H1 (cell line): ENCODE results near the gene SYNGR4. TPM values are rescaled to one million over a fixed set of nuclear protein-coding genes. Genes with fewer than 3 reads are reported as not detected.
A peak's percentile ranks its signal among the peaks of the same experiment; 100 is the strongest.

ENCODE experiments used
- CTCF ChIA-PET: fragments of 300-600 bp; sonication (Branson Sonifier 250); formaldehyde crosslinking; loops from one replicate; lab custom pipeline; 2021; ENCODE audit not compliant: partially characterized antibody; lab: Charles Lee
- POLR2A ChIA-PET: fragments of 300-600 bp; sonication (Branson Sonifier 250); formaldehyde crosslinking; loops from one replicate; lab custom pipeline; 2021; ENCODE audit warnings: inconsistent platforms; ENCODE audit not compliant: partially characterized antibody; lab: Charles Lee
- DNase-seq, 2 experiments: peaks; one replicate each; pipeline versions ENCODE4 v3.0.0 to v3.0.0-alpha.2; 2010 to 2022; ENCODE audit warnings: low spot score in 2 of 2, low read depth in 1 of 2, mixed read lengths in 1 of 2
- FAIRE-seq: peaks from 2 replicates; lab custom pipeline; 2011; peaks lifted over from hg19 to GRCh38; lab: Jason Lieb, UNC
- H2AFZ ChIP-seq: 2 replicates; pipeline ENCODE4 v1.8.1; 2012; ENCODE audit warnings: low read length, inconsistent platforms
- H2AK5ac ChIP-seq: 2 replicates; pipeline ENCODE4 v1.6.1; 2013; ENCODE audit warnings: low read depth, low read length
- H2BK120ac ChIP-seq: replicated peaks from 2 replicates; pipeline ENCODE3; 2013; ENCODE audit warnings: low read depth, low read length, inconsistent platforms
- H2BK12ac ChIP-seq: 2 replicates; pipeline ENCODE4 v1.6.1; 2013; ENCODE audit warnings: low read depth, low read length
- H2BK15ac ChIP-seq: 2 replicates; pipeline ENCODE4 v1.6.1; 2013; ENCODE audit warnings: low read length
- H2BK20ac ChIP-seq: 2 replicates; pipeline ENCODE4 v1.6.1; 2013; ENCODE audit warnings: low read length
- H2BK5ac ChIP-seq: 2 replicates; pipeline ENCODE4 v1.6.1; 2013; ENCODE audit warnings: low read depth, low read length
- H3K14ac ChIP-seq: 2 replicates; pipeline ENCODE4 v1.6.1; 2013; ENCODE audit warnings: inconsistent platforms; ENCODE audit not compliant: insufficient read length
- H3K18ac ChIP-seq: 2 replicates; pipeline ENCODE4 v1.6.1; 2013; ENCODE audit warnings: low read length; ENCODE audit errors: extremely low read depth
- H3K23ac ChIP-seq: 2 replicates; pipeline ENCODE4 v1.6.1; 2013; ENCODE audit warnings: inconsistent platforms; ENCODE audit not compliant: insufficient read length
- H3K23me2 ChIP-seq: 2 replicates; pipeline ENCODE4 v1.6.1; 2013; ENCODE audit warnings: low read depth, low read length
- H3K27ac ChIP-seq: 2 replicates; pipeline ENCODE4 v1.6.1; 2011; ENCODE audit warnings: low read depth, low read length, inconsistent platforms
- H3K27me3 ChIP-seq, 4 experiments: replicated peaks in 1 of 4; 1 replicate in 1 of 4; 2 replicates in 3 of 4; pipeline versions ENCODE4 v1.6.1 to v1.8.1; 2011 to 2013; ENCODE audit warnings: low read length in 3 of 4, mild to moderate bottlenecking in 3 of 4, inconsistent platforms in 2 of 4, mixed read lengths in 2 of 4, moderate library complexity in 1 of 4; ENCODE audit not compliant: control insufficient read depth in 3 of 4, insufficient read depth in 3 of 4; ENCODE audit errors: extremely low read depth in 1 of 4
- H3K36me3 ChIP-seq, 4 experiments: 2 replicates each; pipeline versions ENCODE4 v1.6.1 to v1.8.1; 2011 to 2013; ENCODE audit warnings: mild to moderate bottlenecking in 4 of 4, low read length in 3 of 4, moderate library complexity in 2 of 4, control low read depth in 1 of 4, inconsistent platforms in 1 of 4; ENCODE audit not compliant: insufficient read depth in 4 of 4, control insufficient read depth in 2 of 4
- H3K4ac ChIP-seq: replicated peaks from 2 replicates; pipeline ENCODE3; 2013; ENCODE audit warnings: low read length, low read depth, mixed read lengths, inconsistent platforms; ENCODE audit not compliant: insufficient read length
- H3K4me1 ChIP-seq, 4 experiments: replicated peaks in 1 of 4; 1 replicate in 1 of 4; 2 replicates in 3 of 4; pipeline versions ENCODE4 v1.6.1 to v1.8.1; 2011 to 2013; ENCODE audit warnings: low read length in 3 of 4, inconsistent platforms in 2 of 4, mixed read lengths in 1 of 4; ENCODE audit not compliant: insufficient read depth in 4 of 4, control insufficient read depth in 3 of 4
- H3K4me2 ChIP-seq, 2 experiments: 2 replicates each; pipeline versions ENCODE4 v1.6.1 to v1.8.1; 2011 to 2013; ENCODE audit warnings: low read depth in 2 of 2, low read length in 2 of 2, control low read depth in 1 of 2, inconsistent platforms in 1 of 2, mild to moderate bottlenecking in 1 of 2; ENCODE audit not compliant: insufficient read depth in 1 of 2
- H3K4me3 ChIP-seq, 4 experiments: fragments of 200-600, 300-600 bp in 1 of 4; sonication (generic), shearing (Covaris generic), sonication (Bioruptor Twin) in 1 of 4; 2 replicates each; pipeline versions ENCODE4 v1.5.1 to v1.8.1; 2011 to 2016; ENCODE audit warnings: low read length in 4 of 4, low read depth in 3 of 4, control low read depth in 2 of 4, inconsistent platforms in 2 of 4, mild to moderate bottlenecking in 2 of 4, mixed read lengths in 1 of 4, moderate library complexity in 1 of 4; ENCODE audit not compliant: insufficient read depth in 2 of 4; ENCODE audit errors: extremely low read depth in 1 of 4
- H3K56ac ChIP-seq: replicated peaks from 2 replicates; pipeline ENCODE3; 2013; ENCODE audit warnings: low read depth, mild to moderate bottlenecking, mixed read lengths, low read length, inconsistent platforms; ENCODE audit not compliant: insufficient read length
- H3K79me1 ChIP-seq: 2 replicates; pipeline ENCODE4 v1.6.1; 2013; ENCODE audit warnings: low read depth, low read length, control low read depth
- H3K79me2 ChIP-seq, 2 experiments: 2 replicates each; pipeline versions ENCODE4 v1.6.1 to v1.8.1; 2012 to 2013; ENCODE audit warnings: low read length in 2 of 2, mild to moderate bottlenecking in 2 of 2, inconsistent platforms in 1 of 2; ENCODE audit not compliant: insufficient read depth in 2 of 2, control insufficient read depth in 1 of 2
- H3K9ac ChIP-seq, 4 experiments: replicated peaks in 1 of 4; 1 replicate in 1 of 4; 2 replicates in 3 of 4; pipeline versions ENCODE4 v1.6.1 to v1.8.1; 2011 to 2013; ENCODE audit warnings: low read depth in 3 of 4, low read length in 3 of 4, control low read depth in 2 of 4, mild to moderate bottlenecking in 2 of 4, moderate library complexity in 2 of 4, inconsistent platforms in 1 of 4; ENCODE audit errors: extremely low read depth in 1 of 4
- H3K9me3 ChIP-seq, 2 experiments: 2 replicates each; pipeline versions ENCODE4 v1.6.1 to v1.8.1; 2012 to 2013; ENCODE audit warnings: mild to moderate bottlenecking in 2 of 2, moderate library complexity in 2 of 2, control low read depth in 1 of 2, inconsistent platforms in 1 of 2, low read depth in 1 of 2, low read length in 1 of 2, mixed read lengths in 1 of 2; ENCODE audit not compliant: insufficient read depth in 2 of 2
- H4K20me1 ChIP-seq, 2 experiments: replicated peaks in 1 of 2; 2 replicates each; pipeline versions ENCODE3 to v1.8.1; 2011 to 2013; ENCODE audit warnings: inconsistent platforms in 2 of 2, low read length in 2 of 2, mild to moderate bottlenecking in 1 of 2; ENCODE audit not compliant: insufficient read depth in 2 of 2, control insufficient read depth in 1 of 2
- H4K5ac ChIP-seq: 2 replicates; pipeline ENCODE4 v1.6.1; 2013; ENCODE audit warnings: low read length, low read depth, mixed read lengths, inconsistent platforms; ENCODE audit not compliant: insufficient read length
- H4K8ac ChIP-seq: 2 replicates; pipeline ENCODE4 v1.8.0; 2013; ENCODE audit warnings: mild to moderate bottlenecking, moderate library complexity, low read length, inconsistent platforms; ENCODE audit not compliant: insufficient read depth; ENCODE audit errors: extremely low read depth
- H4K91ac ChIP-seq: replicated peaks from 2 replicates; pipeline ENCODE3; 2013; ENCODE audit warnings: low read length, mixed read lengths, inconsistent platforms; ENCODE audit not compliant: insufficient read length
- CTCF ChIP-seq, 3 experiments: IDR thresholded peaks; 1 replicate in 2 of 3; 2 replicates in 1 of 3; pipeline versions ENCODE4 v1.5.1 to v1.6.1; 2011; ENCODE audit warnings: low read length in 3 of 3, mild to moderate bottlenecking in 3 of 3, inconsistent platforms in 2 of 3, low read depth in 1 of 3, moderate library complexity in 1 of 3; ENCODE audit not compliant: insufficient read depth in 1 of 3; ENCODE audit errors: control extremely low read depth in 1 of 3
- WGBS, 2 experiments: shearing (Covaris generic) in 1 of 2; methylation state at CpG; one replicate each; pipeline versions ENCODE4 v1.1.6 to v1.1.7; 2013 to 2015; ENCODE audit warnings: low lambda C conversion rate in 2 of 2, mixed read lengths in 2 of 2, inconsistent platforms in 1 of 2, low coverage in 1 of 2, missing lambda C conversion rate in 1 of 2; ENCODE audit not compliant: insufficient replicate concordance in 2 of 2, insufficient coverage in 1 of 2, insufficient read length in 1 of 2; ENCODE audit errors: extremely low coverage in 1 of 2, missing lambda C conversion rate in 1 of 2; 5-methylcytosine and 5-hydroxymethylcytosine counted together
- polyA plus RNA-seq, 7 experiments: library from polyadenylated mRNA; depleted of rRNA in 3 of 7; stranded (reverse) in 5 of 7; unstranded in 2 of 7; fragments of >200 nt in 5 of 7; fragments of 200-250 nt in 2 of 7; gene quantifications; 1 replicate in 5 of 7; 2 replicates in 1 of 7; 4 replicates in 1 of 7; pipeline versions ENCODE4 v1.2.1 to v1.2.3, GENCODE V29; 2011 to 2013; ENCODE audit warnings: missing spikeins in 2 of 7, mixed read lengths in 2 of 7
- total RNA-seq: library from RNA; stranded (reverse); fragmentation: NEBNext Ultra II Directional; extraction: Animal tissue kit (Norgen Biotek cat#: 25700); gene quantifications from 2 replicates; pipeline ENCODE4 v1.2.1, GENCODE V29; 2021

SYNGR4 gene
- total and polyA plus RNA-seq, 2 of the 8 experiments (the other 6 are each of a cell fraction or from before 2014, with no cell fraction given): 0.41 TPM; not detected in 1

- H3K56ac ChIP-seq: no peak overlapping the region
- H3K36me3 ChIP-seq: no peaks in the 10 kb centered on the region
- no peak for DNase-seq
- H3K4me3 ChIP-seq: no peak overlapping the region
- WGBS, 2 experiments: 91% methylated on average over 13 of the region's 13 CpGs; no CpG with 5 or more reads in 1 of the 2 experiments
- no peak overlapping the region for H4K8ac ChIP-seq
- no peak overlapping the region for H3K18ac ChIP-seq
- H2BK20ac ChIP-seq: no peak overlapping the region
- H3K14ac ChIP-seq: no peak overlapping the region
- no peak overlapping the region for H3K4me2 ChIP-seq
- no peak overlapping the region for H2BK15ac ChIP-seq
- no peak for TF ChIP-seq CTCF (IDR thresholded peaks at IDR 0.05; ENCODE audit: control extremely low read depth in 1 of 3, insufficient read depth in 1 of 3, low read depth in 1 of 3, low read length in 3 of 3)
- H3K79me2 ChIP-seq: no peaks in the 10 kb centered on the region
- H3K4me1 ChIP-seq: peaks cover 8 to 12% (median 10%) of the 10 kb centered on the region in 4 experiments; a peak in 6 of 7 replicates
- H3K9me3 ChIP-seq: no peaks in the 10 kb centered on the region
- H3K4ac ChIP-seq: no peak overlapping the region
- FAIRE-seq: peak; percentile 32
- H2BK5ac ChIP-seq: no peak overlapping the region
- H4K5ac ChIP-seq: no peak overlapping the region
- ChIA-PET CTCF (interaction anchor here (1.0 to 2.5 kb wide), 2 partner anchors 9 to 40 kb away, joined by 4 to 8 read pairs; partner anchors contain the start of gene GRWD1), POLR2A (interaction anchor here (1.0 to 1.5 kb wide), 5 partner anchors 9 to 62 kb away, joined by 3 to 4 read pairs (median 3); no protein-coding TSS in a partner anchor)
- no peak overlapping the region for H2BK120ac ChIP-seq
- H2AFZ ChIP-seq: no peak overlapping the region
- H3K23me2 ChIP-seq: peaks cover 1% of the 10 kb centered on the region; the same call in 1 of the 2 replicates
- H4K91ac ChIP-seq: no peak overlapping the region
- H3K23ac ChIP-seq: no peak overlapping the region
- no peaks in the 10 kb centered on the region for H3K27me3 ChIP-seq
- no peak overlapping the region for H3K9ac ChIP-seq
- H2BK12ac ChIP-seq: no peak overlapping the region
- H3K27ac ChIP-seq: no peak overlapping the region
- H2AK5ac ChIP-seq: no peak overlapping the region
- no peaks in the 10 kb centered on the region for H4K20me1 ChIP-seq
- no peaks in the 10 kb centered on the region; the same call in none of the 2 replicates for H3K79me1 ChIP-seq
Measured at GRCh38 chr19:48405850-48406249, 41.7 kb downstream of the SYNGR4 start.
